Mesendoderm (in vitro differentiated cells): ENCODE results near the gene NOP56.
A peak's percentile ranks its signal among the peaks of the same experiment; 100 is the strongest.

Source experiments
- DNase-seq: peaks from one replicate; pipeline ENCODE4 v3.0.0; 2013
- H2AK5ac ChIP-seq: 2 replicates; pipeline ENCODE4 v1.6.1; 2013; ENCODE audit warnings: low read length, inconsistent platforms
- H2BK120ac ChIP-seq: 2 replicates; pipeline ENCODE4 v1.6.1; 2013; ENCODE audit warnings: low read depth, mild to moderate bottlenecking, low read length, moderate library complexity, mixed read lengths
- H2BK15ac ChIP-seq: replicated peaks from 2 replicates; pipeline ENCODE4 v1.6.1; 2013; ENCODE audit warnings: low read depth, mild to moderate bottlenecking, moderate library complexity
- H2BK5ac ChIP-seq: 2 replicates; pipeline ENCODE4 v1.6.1; 2013; ENCODE audit warnings: low read length, inconsistent platforms
- H3K18ac ChIP-seq: 2 replicates; pipeline ENCODE4 v1.6.1; 2013; ENCODE audit warnings: mild to moderate bottlenecking, low read length, mixed read lengths
- H3K23ac ChIP-seq: one replicate; pipeline ENCODE4 v1.6.1; 2013; ENCODE audit warnings: low read length
- H3K27ac ChIP-seq: 2 replicates; pipeline ENCODE4 v1.5.1; 2013; ENCODE audit warnings: low read depth, mild to moderate bottlenecking, inconsistent platforms, low read length, moderate library complexity
- H3K27me3 ChIP-seq: 2 replicates; pipeline ENCODE4 v1.6.1; 2013; ENCODE audit warnings: low read length, control low read depth, mild to moderate bottlenecking, inconsistent platforms; ENCODE audit not compliant: insufficient read depth, poor library complexity
- H3K36me3 ChIP-seq: 2 replicates; pipeline ENCODE4 v1.6.1; 2013; ENCODE audit warnings: low read length, inconsistent platforms; ENCODE audit not compliant: control insufficient read depth, insufficient read depth
- H3K4ac ChIP-seq: one replicate; pipeline ENCODE4 v1.6.1; 2013; ENCODE audit warnings: low read depth, mild to moderate bottlenecking, low read length, moderate library complexity
- H3K4me1 ChIP-seq: 2 replicates; pipeline ENCODE4 v1.6.1; 2013; ENCODE audit warnings: low read depth, low read length, inconsistent platforms; ENCODE audit not compliant: control insufficient read depth
- H3K4me2 ChIP-seq: 2 replicates; pipeline ENCODE4 v1.6.1; 2013; ENCODE audit warnings: low read length
- H3K4me3 ChIP-seq: 2 replicates; pipeline ENCODE4 v1.5.1; 2013; ENCODE audit warnings: mild to moderate bottlenecking, low read length
- H3K56ac ChIP-seq: one replicate; pipeline ENCODE4 v1.6.1; 2013; ENCODE audit warnings: low read length
- H3K79me1 ChIP-seq: 2 replicates; pipeline ENCODE4 v1.6.1; 2013; ENCODE audit warnings: low read length, inconsistent platforms
- H3K79me2 ChIP-seq: 2 replicates; pipeline ENCODE4 v1.6.1; 2013; ENCODE audit warnings: mild to moderate bottlenecking, low read length; ENCODE audit not compliant: control insufficient read depth, insufficient read depth
- H3K9ac ChIP-seq: 2 replicates; pipeline ENCODE4 v1.6.1; 2013; ENCODE audit warnings: low read length, inconsistent platforms
- H4K5ac ChIP-seq: one replicate; pipeline ENCODE4 v1.6.1; 2013; ENCODE audit warnings: low read length
- H4K8ac ChIP-seq: one replicate; pipeline ENCODE4 v1.6.1; 2013; ENCODE audit warnings: low read depth, mild to moderate bottlenecking, control low read depth, low read length, moderate library complexity
- WGBS: extraction: QIAGEN DNeasy Blood & Tissue Kit; methylation state at CpG from one replicate; pipeline ENCODE4 v1.1.7; 2013; ENCODE audit warnings: low lambda C conversion rate, missing lambda C conversion rate; ENCODE audit not compliant: insufficient coverage; ENCODE audit errors: extremely low coverage; 5-methylcytosine and 5-hydroxymethylcytosine counted together

NOP56 gene

GRCh38 chr20:2656471-2657117 lies 4.2 kb downstream of the NOP56 start:
- DNase-seq: no peak
- Histone ChIP-seq H2BK120ac (no peak overlapping the region), H3K36me3 (peaks cover 43% of the 10 kb centered on the region), H3K9ac (no peak overlapping the region), H3K79me2 (peaks cover 37% of the 10 kb centered on the region), H3K4ac (no peak overlapping the region), H3K27ac (no peak overlapping the region), H3K23ac (no peak overlapping the region), H3K79me1 (peaks cover 23% of the 10 kb centered on the region), H3K4me1 (peaks cover 2% of the 10 kb centered on the region), H3K4me3 (no peak overlapping the region), H4K5ac (no peak overlapping the region), H4K8ac (no peak overlapping the region), H2BK15ac (no peak overlapping the region), H3K27me3 (no peaks in the 10 kb centered on the region), H3K4me2 (no peak overlapping the region), H2BK5ac (no peak overlapping the region), H3K56ac (no peak overlapping the region), H2AK5ac (no peak overlapping the region), H3K18ac (no peak overlapping the region)
- no CpG with 5 or more reads among the region's 12 CpGs for WGBS

- Histone ChIP-seq H2BK120ac (no peak overlapping the region), H3K36me3 (peaks cover 43% of the 10 kb centered on the region), H2BK15ac (no peak overlapping the region), H3K23ac (no peak overlapping the region), H3K9ac (no peak overlapping the region), H3K79me1 (peaks cover 23% of the 10 kb centered on the region), H4K8ac (no peak overlapping the region), H3K56ac (no peak overlapping the region), H3K4me2 (no peak overlapping the region), H3K4ac (no peak overlapping the region), H3K18ac (no peak overlapping the region), H3K27ac (no peak overlapping the region), H4K5ac (no peak overlapping the region), H3K27me3 (no peaks in the 10 kb centered on the region), H3K4me3 (no peak overlapping the region), H2AK5ac (no peak overlapping the region), H2BK5ac (no peak overlapping the region), H3K4me1 (peaks cover 2% of the 10 kb centered on the region), H3K79me2 (peaks cover 37% of the 10 kb centered on the region)
- DNase-seq: no peak
- no CpG with 5 or more reads among the region's 5 CpGs for WGBS
Measured at GRCh38 chr20:2657241-2657640, 4.8 kb downstream of the NOP56 start.

GRCh38 chr20:2657674-2658073 lies 5.2 kb downstream of the NOP56 start:
- H2BK5ac ChIP-seq: no peak overlapping the region
- no CpG with 5 or more reads among the region's 5 CpGs for WGBS

GRCh38 chr20:2658414-2659354 lies 6.3 kb downstream of the NOP56 start:
- Histone ChIP-seq H3K4me3 (no peak overlapping the region), H3K18ac (no peak overlapping the region), H3K23ac (no peak overlapping the region), H2BK5ac (no peak overlapping the region), H2AK5ac (no peak overlapping the region), H3K4me1 (peaks cover 6% of the 10 kb centered on the region), H3K79me1 (peaks cover 29% of the 10 kb centered on the region), H3K9ac (no peak overlapping the region), H3K4me2 (no peak overlapping the region), H3K79me2 (peaks cover 31% of the 10 kb centered on the region), H3K56ac (no peak overlapping the region), H3K4ac (no peak overlapping the region), H2BK120ac (no peak overlapping the region), H4K5ac (no peak overlapping the region), H2BK15ac (no peak overlapping the region), H3K27ac (no peak overlapping the region), H3K36me3 (peaks cover 42% of the 10 kb centered on the region), H3K27me3 (no peaks in the 10 kb centered on the region), H4K8ac (no peak overlapping the region)
- peak; percentile 58 for DNase-seq
- WGBS: no CpG with 5 or more reads among the region's 13 CpGs

More at GRCh38 chr20:2657674-2658073, 5.2 kb downstream of the NOP56 start:
- H3K23ac ChIP-seq: no peak overlapping the region
- no peak overlapping the region for H4K8ac ChIP-seq
- no peak overlapping the region for H3K9ac ChIP-seq
- H3K56ac ChIP-seq: no peak overlapping the region
- peaks cover 43% of the 10 kb centered on the region for H3K36me3 ChIP-seq
- H3K4me3 ChIP-seq: no peak overlapping the region
- no peak overlapping the region for H2BK15ac ChIP-seq
- DNase-seq: no peak
- H3K79me2 ChIP-seq: peaks cover 35% of the 10 kb centered on the region
- no peak overlapping the region for H2AK5ac ChIP-seq
- peaks cover 2% of the 10 kb centered on the region for H3K4me1 ChIP-seq
- no peaks in the 10 kb centered on the region for H3K27me3 ChIP-seq
- peaks cover 23% of the 10 kb centered on the region for H3K79me1 ChIP-seq
- H3K27ac ChIP-seq: no peak overlapping the region
- H3K18ac ChIP-seq: no peak overlapping the region
- H2BK120ac ChIP-seq: no peak overlapping the region
- no peak overlapping the region for H3K4me2 ChIP-seq
- H4K5ac ChIP-seq: no peak overlapping the region
- H3K4ac ChIP-seq: no peak overlapping the region

- peaks cover 3% of the 10 kb centered on the region for H3K4me1 ChIP-seq
- H3K23ac ChIP-seq: no peak overlapping the region
- peaks cover 25% of the 10 kb centered on the region for H3K79me1 ChIP-seq
- DNase-seq: no peak
- no peak overlapping the region for H3K56ac ChIP-seq
- H3K27me3 ChIP-seq: no peaks in the 10 kb centered on the region
- H4K5ac ChIP-seq: no peak overlapping the region
- H3K36me3 ChIP-seq: peaks cover 34% of the 10 kb centered on the region
- H2AK5ac ChIP-seq: no peak overlapping the region
- no peak overlapping the region for H3K27ac ChIP-seq
- no peak overlapping the region for H3K4me2 ChIP-seq
- H3K9ac ChIP-seq: no peak overlapping the region
- WGBS: no CpG with 5 or more reads among the region's 10 CpGs
- H2BK5ac ChIP-seq: no peak overlapping the region
- no peak overlapping the region for H3K4me3 ChIP-seq
- H3K4ac ChIP-seq: no peak overlapping the region
- H2BK15ac ChIP-seq: no peak overlapping the region
- H2BK120ac ChIP-seq: no peak overlapping the region
- H3K18ac ChIP-seq: no peak overlapping the region
- no peak overlapping the region for H4K8ac ChIP-seq
- peaks cover 22% of the 10 kb centered on the region for H3K79me2 ChIP-seq
Measured at GRCh38 chr20:2659547-2659946, 7.1 kb downstream of the NOP56 start.
